ENCODE measurements around the gene HOXA11.

GRCh38 chr7:27148031-27148755 is 36.8 kb downstream of the HOXA11 start:
- no peak for TF ChIP-seq POLR2A (IDR thresholded peaks at IDR 0.05)
- TF ChIP-seq CTCF (IDR thresholded peaks at IDR 0.05) = no peak
- no peak for TF ChIP-seq POLR2AphosphoS5 (IDR thresholded peaks at IDR 0.05)
- TF ChIP-seq EP300 (IDR thresholded peaks at IDR 0.05) = no peak
